H1 (cell line): ENCODE measurements around the gene XKR7. TPM values are rescaled to one million over a fixed set of nuclear protein-coding genes. Genes with fewer than 3 reads are reported as not detected.
A peak's percentile ranks its signal among the peaks of the same experiment; 100 is the strongest.

Experiments
- CTCF ChIA-PET: fragments of 300-600 bp; sonication (Branson Sonifier 250); formaldehyde crosslinking; loops from one replicate; lab custom pipeline; 2021; ENCODE audit not compliant: partially characterized antibody; lab: Charles Lee
- POLR2A ChIA-PET: fragments of 300-600 bp; sonication (Branson Sonifier 250); formaldehyde crosslinking; loops from one replicate; lab custom pipeline; 2021; ENCODE audit warnings: inconsistent platforms; ENCODE audit not compliant: partially characterized antibody; lab: Charles Lee
- DNase-seq, 2 experiments: peaks; one replicate each; pipeline versions ENCODE4 v3.0.0 to v3.0.0-alpha.2; 2010 to 2022; ENCODE audit warnings: low spot score in 2 of 2, low read depth in 1 of 2, mixed read lengths in 1 of 2
- FAIRE-seq: peaks from 2 replicates; lab custom pipeline; 2011; peaks lifted over from hg19 to GRCh38; lab: Jason Lieb, UNC
- H2AFZ ChIP-seq: 2 replicates; pipeline ENCODE4 v1.8.1; 2012; ENCODE audit warnings: low read length, inconsistent platforms
- H2AK5ac ChIP-seq: 2 replicates; pipeline ENCODE4 v1.6.1; 2013; ENCODE audit warnings: low read depth, low read length
- H2BK120ac ChIP-seq: replicated peaks from 2 replicates; pipeline ENCODE3; 2013; ENCODE audit warnings: low read depth, low read length, inconsistent platforms
- H2BK12ac ChIP-seq: 2 replicates; pipeline ENCODE4 v1.6.1; 2013; ENCODE audit warnings: low read depth, low read length
- H2BK15ac ChIP-seq: 2 replicates; pipeline ENCODE4 v1.6.1; 2013; ENCODE audit warnings: low read length
- H2BK20ac ChIP-seq: 2 replicates; pipeline ENCODE4 v1.6.1; 2013; ENCODE audit warnings: low read length
- H2BK5ac ChIP-seq: 2 replicates; pipeline ENCODE4 v1.6.1; 2013; ENCODE audit warnings: low read depth, low read length
- H3K14ac ChIP-seq: 2 replicates; pipeline ENCODE4 v1.6.1; 2013; ENCODE audit warnings: inconsistent platforms; ENCODE audit not compliant: insufficient read length
- H3K18ac ChIP-seq: 2 replicates; pipeline ENCODE4 v1.6.1; 2013; ENCODE audit warnings: low read length; ENCODE audit errors: extremely low read depth
- H3K23ac ChIP-seq: 2 replicates; pipeline ENCODE4 v1.6.1; 2013; ENCODE audit warnings: inconsistent platforms; ENCODE audit not compliant: insufficient read length
- H3K23me2 ChIP-seq: 2 replicates; pipeline ENCODE4 v1.6.1; 2013; ENCODE audit warnings: low read depth, low read length
- H3K27ac ChIP-seq: 2 replicates; pipeline ENCODE4 v1.6.1; 2011; ENCODE audit warnings: low read depth, low read length, inconsistent platforms
- H3K27me3 ChIP-seq, 4 experiments: replicated peaks in 1 of 4; 1 replicate in 1 of 4; 2 replicates in 3 of 4; pipeline versions ENCODE4 v1.6.1 to v1.8.1; 2011 to 2013; ENCODE audit warnings: low read length in 3 of 4, mild to moderate bottlenecking in 3 of 4, inconsistent platforms in 2 of 4, mixed read lengths in 2 of 4, moderate library complexity in 1 of 4; ENCODE audit not compliant: control insufficient read depth in 3 of 4, insufficient read depth in 3 of 4; ENCODE audit errors: extremely low read depth in 1 of 4
- H3K36me3 ChIP-seq, 4 experiments: 2 replicates each; pipeline versions ENCODE4 v1.6.1 to v1.8.1; 2011 to 2013; ENCODE audit warnings: mild to moderate bottlenecking in 4 of 4, low read length in 3 of 4, moderate library complexity in 2 of 4, control low read depth in 1 of 4, inconsistent platforms in 1 of 4; ENCODE audit not compliant: insufficient read depth in 4 of 4, control insufficient read depth in 2 of 4
- H3K4ac ChIP-seq: replicated peaks from 2 replicates; pipeline ENCODE3; 2013; ENCODE audit warnings: low read length, low read depth, mixed read lengths, inconsistent platforms; ENCODE audit not compliant: insufficient read length
- H3K4me1 ChIP-seq, 4 experiments: replicated peaks in 1 of 4; 1 replicate in 1 of 4; 2 replicates in 3 of 4; pipeline versions ENCODE4 v1.6.1 to v1.8.1; 2011 to 2013; ENCODE audit warnings: low read length in 3 of 4, inconsistent platforms in 2 of 4, mixed read lengths in 1 of 4; ENCODE audit not compliant: insufficient read depth in 4 of 4, control insufficient read depth in 3 of 4
- H3K4me2 ChIP-seq, 2 experiments: 2 replicates each; pipeline versions ENCODE4 v1.6.1 to v1.8.1; 2011 to 2013; ENCODE audit warnings: low read depth in 2 of 2, low read length in 2 of 2, control low read depth in 1 of 2, inconsistent platforms in 1 of 2, mild to moderate bottlenecking in 1 of 2; ENCODE audit not compliant: insufficient read depth in 1 of 2
- H3K4me3 ChIP-seq, 4 experiments: fragments of 200-600, 300-600 bp in 1 of 4; sonication (generic), shearing (Covaris generic), sonication (Bioruptor Twin) in 1 of 4; 2 replicates each; pipeline versions ENCODE4 v1.5.1 to v1.8.1; 2011 to 2016; ENCODE audit warnings: low read length in 4 of 4, low read depth in 3 of 4, control low read depth in 2 of 4, inconsistent platforms in 2 of 4, mild to moderate bottlenecking in 2 of 4, mixed read lengths in 1 of 4, moderate library complexity in 1 of 4; ENCODE audit not compliant: insufficient read depth in 2 of 4; ENCODE audit errors: extremely low read depth in 1 of 4
- H3K56ac ChIP-seq: replicated peaks from 2 replicates; pipeline ENCODE3; 2013; ENCODE audit warnings: low read depth, mild to moderate bottlenecking, mixed read lengths, low read length, inconsistent platforms; ENCODE audit not compliant: insufficient read length
- H3K79me1 ChIP-seq: 2 replicates; pipeline ENCODE4 v1.6.1; 2013; ENCODE audit warnings: low read depth, low read length, control low read depth
- H3K79me2 ChIP-seq, 2 experiments: 2 replicates each; pipeline versions ENCODE4 v1.6.1 to v1.8.1; 2012 to 2013; ENCODE audit warnings: low read length in 2 of 2, mild to moderate bottlenecking in 2 of 2, inconsistent platforms in 1 of 2; ENCODE audit not compliant: insufficient read depth in 2 of 2, control insufficient read depth in 1 of 2
- H3K9ac ChIP-seq, 4 experiments: replicated peaks in 1 of 4; 1 replicate in 1 of 4; 2 replicates in 3 of 4; pipeline versions ENCODE4 v1.6.1 to v1.8.1; 2011 to 2013; ENCODE audit warnings: low read depth in 3 of 4, low read length in 3 of 4, control low read depth in 2 of 4, mild to moderate bottlenecking in 2 of 4, moderate library complexity in 2 of 4, inconsistent platforms in 1 of 4; ENCODE audit errors: extremely low read depth in 1 of 4
- H3K9me3 ChIP-seq, 2 experiments: 2 replicates each; pipeline versions ENCODE4 v1.6.1 to v1.8.1; 2012 to 2013; ENCODE audit warnings: mild to moderate bottlenecking in 2 of 2, moderate library complexity in 2 of 2, control low read depth in 1 of 2, inconsistent platforms in 1 of 2, low read depth in 1 of 2, low read length in 1 of 2, mixed read lengths in 1 of 2; ENCODE audit not compliant: insufficient read depth in 2 of 2
- H4K20me1 ChIP-seq, 2 experiments: replicated peaks in 1 of 2; 2 replicates each; pipeline versions ENCODE3 to v1.8.1; 2011 to 2013; ENCODE audit warnings: inconsistent platforms in 2 of 2, low read length in 2 of 2, mild to moderate bottlenecking in 1 of 2; ENCODE audit not compliant: insufficient read depth in 2 of 2, control insufficient read depth in 1 of 2
- H4K5ac ChIP-seq: 2 replicates; pipeline ENCODE4 v1.6.1; 2013; ENCODE audit warnings: low read length, low read depth, mixed read lengths, inconsistent platforms; ENCODE audit not compliant: insufficient read length
- H4K8ac ChIP-seq: 2 replicates; pipeline ENCODE4 v1.8.0; 2013; ENCODE audit warnings: mild to moderate bottlenecking, moderate library complexity, low read length, inconsistent platforms; ENCODE audit not compliant: insufficient read depth; ENCODE audit errors: extremely low read depth
- H4K91ac ChIP-seq: replicated peaks from 2 replicates; pipeline ENCODE3; 2013; ENCODE audit warnings: low read length, mixed read lengths, inconsistent platforms; ENCODE audit not compliant: insufficient read length
- RBBP5 ChIP-seq: IDR thresholded peaks from 2 replicates; pipeline ENCODE4 v1.7.1; 2012; ENCODE audit warnings: low read depth, mild to moderate bottlenecking, inconsistent platforms, low read length, moderate library complexity, borderline replicate concordance
- SIN3A ChIP-seq, 2 experiments: IDR thresholded peaks in 1 of 2; conservative IDR thresholded peaks in 1 of 2; 2 replicates each; pipeline ENCODE4 v1.6.1; 2011 to 2012; ENCODE audit warnings: low read length in 2 of 2, improper control_type of control experiment in 1 of 2, low read depth in 1 of 2, mild to moderate bottlenecking in 1 of 2
- SP4 ChIP-seq: IDR thresholded peaks from 2 replicates; pipeline ENCODE4 v1.6.1; 2012; ENCODE audit warnings: low read length, inconsistent platforms
- TAF1 ChIP-seq: IDR thresholded peaks from 2 replicates; pipeline ENCODE4 v1.6.1; 2011; ENCODE audit warnings: mild to moderate bottlenecking, low read depth, low read length
- TBP ChIP-seq: IDR thresholded peaks from 2 replicates; pipeline ENCODE4 v1.6.1; 2011; ENCODE audit warnings: low read depth, low read length, improper control_type of control experiment
- YY1 ChIP-seq: IDR thresholded peaks from 2 replicates; pipeline ENCODE4 v1.6.1; 2011; ENCODE audit warnings: low read depth, mild to moderate bottlenecking, low read length
- WGBS, 2 experiments: shearing (Covaris generic) in 1 of 2; methylation state at CpG; one replicate each; pipeline versions ENCODE4 v1.1.6 to v1.1.7; 2013 to 2015; ENCODE audit warnings: low lambda C conversion rate in 2 of 2, mixed read lengths in 2 of 2, inconsistent platforms in 1 of 2, low coverage in 1 of 2, missing lambda C conversion rate in 1 of 2; ENCODE audit not compliant: insufficient replicate concordance in 2 of 2, insufficient coverage in 1 of 2, insufficient read length in 1 of 2; ENCODE audit errors: extremely low coverage in 1 of 2, missing lambda C conversion rate in 1 of 2; 5-methylcytosine and 5-hydroxymethylcytosine counted together
- polyA plus RNA-seq, 7 experiments: library from polyadenylated mRNA; depleted of rRNA in 3 of 7; stranded (reverse) in 5 of 7; unstranded in 2 of 7; fragments of >200 nt in 5 of 7; fragments of 200-250 nt in 2 of 7; gene quantifications; 1 replicate in 5 of 7; 2 replicates in 1 of 7; 4 replicates in 1 of 7; pipeline versions ENCODE4 v1.2.1 to v1.2.3, GENCODE V29; 2011 to 2013; ENCODE audit warnings: missing spikeins in 2 of 7, mixed read lengths in 2 of 7
- total RNA-seq: library from RNA; stranded (reverse); fragmentation: NEBNext Ultra II Directional; extraction: Animal tissue kit (Norgen Biotek cat#: 25700); gene quantifications from 2 replicates; pipeline ENCODE4 v1.2.1, GENCODE V29; 2021
- TF ChIP-seq, protein P1 (sequence below), 3 experiments: IDR thresholded peaks; 1 replicate in 2 of 3; 2 replicates in 1 of 3; pipeline versions ENCODE4 v1.5.1 to v1.6.1; 2011; ENCODE audit warnings: low read length in 3 of 3, mild to moderate bottlenecking in 3 of 3, inconsistent platforms in 2 of 3, low read depth in 1 of 3, moderate library complexity in 1 of 3; ENCODE audit not compliant: insufficient read depth in 1 of 3; ENCODE audit errors: control extremely low read depth in 1 of 3

Gene XKR7
- total and polyA plus RNA-seq, 2 of the 8 experiments (the other 6 are each of a cell fraction or from before 2014, with no cell fraction given), result 1.8 to 2.4 TPM

DNA sequence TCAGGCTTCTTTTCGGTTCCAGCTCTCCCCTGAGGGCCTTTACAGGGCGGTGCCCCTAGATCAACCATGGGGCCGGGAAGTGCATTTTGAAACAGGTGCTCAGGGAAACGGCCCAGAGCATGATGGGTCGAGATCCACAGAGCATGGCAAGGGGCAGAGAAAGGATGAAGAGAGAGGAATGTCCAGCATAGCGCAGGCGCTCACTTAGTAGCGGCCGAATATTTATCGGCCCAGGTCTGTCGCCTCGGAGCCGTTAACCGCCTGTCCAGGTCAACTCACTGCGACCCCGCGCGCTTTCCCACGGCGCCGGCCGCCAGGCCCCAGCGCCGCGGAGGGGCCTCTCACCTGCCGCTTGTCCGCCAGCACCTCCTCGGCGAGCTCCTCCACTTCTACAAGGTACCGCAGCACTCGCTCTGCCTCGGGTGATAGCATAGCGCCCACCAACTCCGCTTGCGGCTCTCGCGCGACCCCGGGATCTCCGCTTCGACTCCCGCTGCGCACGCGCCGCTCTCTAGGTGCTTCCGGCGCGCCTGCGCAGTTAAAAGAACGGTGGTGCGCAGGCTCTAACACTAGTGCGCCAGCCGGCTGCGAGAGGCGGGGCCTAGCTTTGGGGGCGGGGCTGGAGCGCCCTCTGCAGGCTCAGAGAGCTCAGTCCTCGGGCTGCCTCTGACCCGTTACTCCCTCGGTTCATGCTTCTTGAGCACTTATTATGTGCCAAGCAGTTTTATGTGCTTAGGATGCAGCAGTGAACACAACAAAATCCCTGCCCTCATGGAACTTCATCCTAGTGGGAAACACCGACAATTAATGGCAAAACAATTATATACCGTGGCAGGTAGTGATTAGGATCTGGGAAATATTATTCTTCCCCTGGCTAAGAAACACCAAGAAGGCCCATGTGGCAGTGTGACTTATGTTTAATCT is 16.2 kb upstream of the XKR7 start, which contains the start of gene PDRG1:
Gene PDRG1, minus strand, starts transcription at position 517 of the 924 bp plus-strand sequence. Its CDS starts 85 bp downstream, at position 432.
- CTCF ChIA-PET, result interaction anchor here (0.6 to 8.3 kb wide), 48 partner anchors 8 to 140 kb away, joined by 3 to 88 read pairs (median 4); no protein-coding TSS in a partner anchor
- peaks cover 2% of the 10 kb centered on the region; the same call in 1 of the 2 replicates for H3K23me2 ChIP-seq
- H3K79me1 ChIP-seq, result no peaks in the 10 kb centered on the region; the same call in 1 of the 2 replicates
- no peaks in the 10 kb centered on the region for H3K27me3 ChIP-seq
- peaks cover 2 to 6% of the 10 kb centered on the region in 2 experiments for H3K9me3 ChIP-seq
- no peak within 1 kb of the TSS for H4K91ac ChIP-seq
- POLR2A ChIA-PET, result interaction anchor here (0.6 to 2.2 kb wide), 16 partner anchors 9 to 101 kb away, joined by 3 to 15 read pairs (median 4); no protein-coding TSS in a partner anchor
- peak within 1 kb of the TSS; percentile 73 to 84 (median 77) for H3K9ac ChIP-seq
- WGBS, 2 experiments, result 2% methylated on average over 63 of the region's 63 CpGs; no CpG with 5 or more reads in 1 of the 2 experiments
- H3K23ac ChIP-seq, result no peak within 1 kb of the TSS
- peak within 1 kb of the TSS; percentile 67 to 92 for H3K4me2 ChIP-seq
- H3K79me2 ChIP-seq, result peaks cover 7 to 21% of the 10 kb centered on the region in 2 experiments; a peak in 3 of 4 replicates
- peak within 1 kb of the TSS; percentile 16 for H3K56ac ChIP-seq
- peak; percentile 94 to 99 for DNase-seq
- no peak within 1 kb of the TSS for H3K14ac ChIP-seq
- peak within 1 kb of the TSS; percentile 57; the same call in 1 of the 2 replicates for H4K8ac ChIP-seq
- peak within 1 kb of the TSS; percentile 60 for H3K18ac ChIP-seq
- peak within 1 kb of the TSS; percentile 51 to 97 (median 89) for H3K4me3 ChIP-seq
- peak within 1 kb of the TSS; percentile 30 for H3K4ac ChIP-seq
- H2BK120ac ChIP-seq, result no peak within 1 kb of the TSS
- H3K27ac ChIP-seq, result peak within 1 kb of the TSS; percentile 22
- no peak within 1 kb of the TSS for H2BK15ac ChIP-seq
- peaks cover 4 to 6% of the 10 kb centered on the region in 2 experiments for H4K20me1 ChIP-seq
- no peak within 1 kb of the TSS for H2BK5ac ChIP-seq
- no peak within 1 kb of the TSS for H4K5ac ChIP-seq
- no peak within 1 kb of the TSS for H2BK20ac ChIP-seq
- H2AFZ ChIP-seq, result peak within 1 kb of the TSS; percentile 41; the same call in 1 of the 2 replicates
- FAIRE-seq, result peak; percentile 89
- peaks cover 0 to 6% (median 1%) of the 10 kb centered on the region in 4 experiments; a peak in 3 of 7 replicates for H3K4me1 ChIP-seq
- no peak within 1 kb of the TSS for H2AK5ac ChIP-seq
- H2BK12ac ChIP-seq, result no peak within 1 kb of the TSS
- peaks cover 17 to 28% (median 25%) of the 10 kb centered on the region in 4 experiments for H3K36me3 ChIP-seq
- TF ChIP-seq SP4 (peak; percentile 96; the same call in 1 of the 2 replicates), RBBP5 (peak; percentile 76; the same call in 1 of the 2 replicates), SIN3A (conservative IDR thresholded peaks at IDR 0.05 in 1 of 2, IDR thresholded peaks at IDR 0.05 in 1 of 2; ENCODE audit: low read depth in 1 of 2, low read length in 2 of 2) (peak; percentile 72 to 74; a peak in 2 of 4 replicates), TAF1 (peak; percentile 93), TBP (peak; percentile 89), YY1 (peak; percentile 64; the same call in 1 of the 2 replicates)
- TF ChIP-seq, protein P1, sequence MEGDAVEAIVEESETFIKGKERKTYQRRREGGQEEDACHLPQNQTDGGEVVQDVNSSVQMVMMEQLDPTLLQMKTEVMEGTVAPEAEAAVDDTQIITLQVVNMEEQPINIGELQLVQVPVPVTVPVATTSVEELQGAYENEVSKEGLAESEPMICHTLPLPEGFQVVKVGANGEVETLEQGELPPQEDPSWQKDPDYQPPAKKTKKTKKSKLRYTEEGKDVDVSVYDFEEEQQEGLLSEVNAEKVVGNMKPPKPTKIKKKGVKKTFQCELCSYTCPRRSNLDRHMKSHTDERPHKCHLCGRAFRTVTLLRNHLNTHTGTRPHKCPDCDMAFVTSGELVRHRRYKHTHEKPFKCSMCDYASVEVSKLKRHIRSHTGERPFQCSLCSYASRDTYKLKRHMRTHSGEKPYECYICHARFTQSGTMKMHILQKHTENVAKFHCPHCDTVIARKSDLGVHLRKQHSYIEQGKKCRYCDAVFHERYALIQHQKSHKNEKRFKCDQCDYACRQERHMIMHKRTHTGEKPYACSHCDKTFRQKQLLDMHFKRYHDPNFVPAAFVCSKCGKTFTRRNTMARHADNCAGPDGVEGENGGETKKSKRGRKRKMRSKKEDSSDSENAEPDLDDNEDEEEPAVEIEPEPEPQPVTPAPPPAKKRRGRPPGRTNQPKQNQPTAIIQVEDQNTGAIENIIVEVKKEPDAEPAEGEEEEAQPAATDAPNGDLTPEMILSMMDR (IDR thresholded peaks at IDR 0.05; ENCODE audit: control extremely low read depth in 1 of 3, insufficient read depth in 1 of 3, low read depth in 1 of 3, low read length in 3 of 3), result peak; percentile 95 to 99 (median 97)
